PFSK-1 (cell line): Measurements from ENCODE around the gene CPLX4.
A peak's percentile ranks its signal among the peaks of the same experiment; 100 is the strongest.

Experiments used
- FOXP2 ChIP-seq: optimal IDR thresholded peaks from 2 replicates; pipeline ENCODE3; 2011; ENCODE audit warnings: borderline replicate concordance, control low read depth, inconsistent platforms; ENCODE audit not compliant: insufficient read depth; ENCODE audit errors: extremely low read length, extremely low read depth
- POLR2AphosphoS5 ChIP-seq: IDR thresholded peaks from 2 replicates; pipeline ENCODE4 v1.6.1; 2012; ENCODE audit warnings: low read depth, mild to moderate bottlenecking, control low read depth, low read length, moderate library complexity
- REST ChIP-seq, 2 experiments: IDR thresholded peaks; 2 replicates each; pipeline versions ENCODE4 v1.6.1 to v1.8.0; 2011 to 2012; ENCODE audit warnings: low read depth in 2 of 2, low read length in 2 of 2, control low read depth in 1 of 2, inconsistent platforms in 1 of 2, mild to moderate bottlenecking in 1 of 2, moderate library complexity in 1 of 2; ENCODE audit not compliant: insufficient read depth in 1 of 2
- SIN3A ChIP-seq: IDR thresholded peaks from 2 replicates; pipeline ENCODE4 v1.6.1; 2012; ENCODE audit warnings: mild to moderate bottlenecking, low read length, moderate library complexity, borderline replicate concordance; ENCODE audit not compliant: insufficient read depth
- TAF1 ChIP-seq: IDR thresholded peaks from 2 replicates; pipeline ENCODE4 v1.6.1; 2012; ENCODE audit warnings: low read length, control low read depth, borderline replicate concordance; ENCODE audit not compliant: insufficient read depth

GRCh38 chr18:59358712-59359575 is 40.5 kb upstream of the CPLX4 start, which contains the start of gene LMAN1:
- TF ChIP-seq POLR2AphosphoS5 = peak; percentile 89
- TF ChIP-seq SIN3A = peak; percentile 36; the same call in 1 of the 2 replicates
- TF ChIP-seq REST (IDR thresholded peaks at IDR 0.05; ENCODE audit: insufficient read depth in 1 of 2, low read depth in 2 of 2, low read length in 2 of 2) = peak in 1 of 2 experiments; percentile 55; a peak in 1 of 4 replicates
- peak; percentile 93 for TF ChIP-seq TAF1
- peak; percentile 22 for TF ChIP-seq FOXP2
